GM03348 (cell line): ENCODE results near the gene EHMT1.
"Not testable (repeated sequence)": the region's sequence is repeated elsewhere in the genome, so short reads cannot be mapped to it uniquely, and the experiment has no call there.

Source experiments
- DNase-seq: peaks from one replicate; pipeline ENCODE4 v3.0.0; 2012; ENCODE audit warnings: low spot score

Gene EHMT1

DNA sequence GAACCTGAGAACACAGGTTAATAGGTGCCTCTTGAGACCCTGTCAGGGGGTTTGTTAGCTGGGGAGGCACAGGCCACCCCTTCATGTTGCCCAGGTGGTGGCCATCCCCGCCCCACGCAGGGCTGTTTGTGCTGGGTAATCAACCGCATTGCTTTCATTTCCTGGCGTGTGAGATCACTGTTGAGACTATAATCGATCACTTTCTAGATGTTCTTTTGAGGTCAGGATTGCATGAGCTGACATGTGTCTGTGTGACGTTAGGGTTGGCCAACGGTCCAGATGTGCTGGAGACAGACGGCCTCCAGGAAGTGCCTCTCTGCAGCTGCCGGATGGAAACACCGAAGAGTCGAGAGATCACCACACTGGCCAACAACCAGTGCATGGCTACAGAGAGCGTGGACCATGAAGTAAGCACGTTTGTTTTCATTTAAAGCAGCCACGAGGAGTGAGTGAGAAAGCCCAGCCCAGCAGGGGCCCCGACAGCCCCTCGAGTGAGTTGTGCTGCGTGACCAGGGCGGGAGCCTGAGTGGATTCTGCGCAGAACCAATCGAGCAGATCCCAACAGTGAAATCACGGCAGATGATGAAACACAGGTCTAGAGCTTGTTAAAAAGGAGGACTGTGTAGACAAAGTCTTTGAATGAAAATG lies 143.7 kb downstream of the EHMT1 start:
- DNase-seq, result no peak

DNA sequence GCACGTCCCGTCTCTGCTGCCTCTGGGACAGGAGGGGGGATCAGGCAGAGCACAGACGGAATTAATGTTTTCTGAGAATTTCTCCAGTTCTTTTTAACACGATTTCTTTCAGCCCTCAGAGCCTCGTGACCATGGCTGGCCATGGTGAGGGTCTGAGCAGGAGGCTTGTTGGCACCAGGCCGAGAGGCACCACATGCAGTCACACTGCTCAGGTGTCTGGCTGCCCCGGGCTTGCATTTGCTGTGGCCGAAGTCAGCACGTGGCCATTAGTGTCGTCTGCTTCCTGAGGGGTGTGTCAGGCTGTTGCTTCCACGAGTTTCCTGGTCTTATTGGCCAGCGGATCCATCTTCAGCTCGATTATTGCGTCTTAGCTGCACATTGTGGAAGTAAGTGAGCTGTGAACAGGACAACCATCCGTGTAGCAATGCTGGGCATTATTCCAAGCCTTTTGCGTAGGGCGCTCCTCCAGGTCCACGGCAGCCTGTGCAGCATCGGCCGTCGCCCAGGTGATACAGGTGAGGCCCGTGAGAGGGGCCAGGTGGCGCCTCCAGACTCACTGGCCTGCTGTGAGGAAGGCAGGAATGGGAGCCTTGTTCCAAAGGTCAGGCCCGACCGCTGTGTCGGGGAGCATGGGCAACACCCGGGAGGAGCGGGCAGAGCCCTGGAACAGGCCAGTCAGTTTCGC lies 144.6 kb downstream of the EHMT1 start:
- DNase-seq, result no peak

DNA sequence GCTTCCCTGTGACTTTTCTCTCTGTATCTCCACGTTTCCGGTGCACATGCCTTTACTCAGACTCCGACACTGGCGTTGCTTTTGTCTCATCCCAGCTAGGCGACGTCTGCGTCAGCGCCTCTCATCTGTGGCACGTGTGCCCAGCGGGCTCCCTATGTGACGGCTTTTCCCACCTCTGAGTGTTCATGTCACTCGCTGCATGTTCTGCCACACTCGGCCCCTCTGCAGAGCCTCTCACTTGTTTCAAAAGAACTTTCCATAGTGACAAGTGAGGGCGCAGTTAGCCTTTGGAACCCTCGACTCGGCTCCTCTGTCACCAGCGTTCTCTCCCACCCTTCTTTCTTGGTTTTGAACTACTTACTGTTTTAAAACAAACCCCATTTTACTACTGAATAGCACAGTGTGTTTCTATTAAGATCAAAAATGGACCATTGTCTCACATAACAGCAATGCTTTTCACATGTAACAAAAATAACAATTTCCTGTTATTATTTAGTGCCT lies 145.4 kb downstream of the EHMT1 start:
- no peak for DNase-seq

DNA sequence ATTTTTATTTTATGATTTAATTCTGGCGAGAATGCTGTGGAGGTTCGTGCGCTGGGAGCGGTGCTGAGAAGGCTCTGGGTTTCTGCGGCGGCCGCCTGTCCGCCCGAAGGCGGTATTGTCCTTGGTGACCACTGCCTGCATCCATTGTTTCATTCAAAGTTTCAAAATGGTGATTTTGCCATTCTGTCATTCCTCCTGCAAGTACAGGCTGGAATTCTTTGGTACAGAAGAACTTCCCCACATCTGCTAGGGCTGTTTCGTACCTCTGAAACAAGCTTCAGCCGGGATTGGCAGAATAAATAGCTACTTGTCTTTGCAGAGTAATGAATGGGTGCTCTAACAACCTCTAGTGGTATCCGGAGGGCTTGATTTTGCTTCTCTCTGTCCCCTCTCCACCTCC lies 146.2 kb downstream of the EHMT1 start:
- DNase-seq, result no peak

DNA sequence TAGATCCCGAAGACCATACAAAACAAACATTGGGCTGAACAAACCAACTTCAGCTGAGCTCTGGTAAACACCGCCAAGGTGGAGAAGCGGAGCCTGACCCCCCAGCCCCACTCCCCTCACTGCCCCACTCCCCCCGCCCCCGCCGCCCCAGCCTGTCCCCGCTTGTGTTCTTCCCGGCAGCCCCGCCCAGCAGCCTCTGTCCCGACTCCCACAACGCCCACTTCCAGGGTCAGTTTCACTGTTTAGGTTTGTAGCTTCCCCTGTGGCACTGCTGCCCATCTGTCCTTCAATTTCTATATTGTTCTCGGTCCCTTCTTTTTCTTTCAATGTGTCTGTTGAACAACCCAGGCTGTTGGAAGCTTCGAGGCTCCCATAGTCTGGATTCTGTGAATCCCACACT lies 146.7 kb downstream of the EHMT1 start:
- no peak for DNase-seq

DNA sequence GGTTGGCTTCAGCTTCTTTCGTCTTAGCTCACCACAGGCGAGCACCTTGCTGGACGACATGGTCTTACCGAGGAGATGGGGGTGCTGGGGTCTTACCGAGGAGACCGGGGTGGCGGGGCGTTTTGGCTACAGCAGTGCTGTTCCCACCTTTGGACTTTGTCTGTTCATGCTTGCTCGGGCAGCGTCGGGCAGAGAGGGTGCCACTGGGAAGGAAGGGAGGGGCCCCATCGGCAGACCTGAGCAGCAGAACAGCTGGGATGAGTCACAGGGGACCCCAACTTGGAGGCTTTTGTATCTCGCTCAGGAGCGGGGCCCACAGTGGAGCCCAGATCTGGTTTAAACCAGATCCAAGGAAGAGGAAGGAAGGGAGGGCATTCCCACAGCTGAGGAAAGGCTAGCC lies 152.8 kb downstream of the EHMT1 start:
- no peak for DNase-seq

DNA sequence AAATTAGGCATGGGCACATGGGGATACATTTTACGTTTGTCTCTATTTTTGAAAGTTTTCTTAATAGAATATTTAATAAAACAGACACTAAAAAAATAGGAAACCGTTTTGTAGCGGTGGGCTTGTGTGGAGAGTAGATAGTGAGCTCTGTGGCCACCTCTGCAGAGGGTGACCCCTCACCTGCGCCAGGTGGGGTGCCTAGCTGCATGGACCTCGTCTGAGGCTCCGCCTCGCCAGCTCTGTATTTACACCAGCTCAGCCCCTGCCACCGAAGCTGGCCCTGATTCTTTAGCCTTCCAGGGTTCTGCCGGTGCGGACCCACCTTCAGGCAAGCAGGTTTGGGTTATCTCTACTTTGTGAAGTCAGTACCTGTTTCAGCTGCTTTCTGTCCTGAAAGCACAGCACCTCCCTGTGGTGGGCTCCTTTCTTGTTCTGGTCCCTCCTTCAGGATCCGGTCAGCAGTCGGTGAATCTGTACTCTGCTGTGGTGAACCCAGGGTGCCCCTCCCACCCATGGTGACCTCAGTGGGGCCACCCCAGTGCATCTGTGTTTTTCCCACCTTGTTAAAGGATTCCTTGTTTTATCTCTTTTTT lies 153.6 kb downstream of the EHMT1 start:
- DNase-seq, result no peak

DNA sequence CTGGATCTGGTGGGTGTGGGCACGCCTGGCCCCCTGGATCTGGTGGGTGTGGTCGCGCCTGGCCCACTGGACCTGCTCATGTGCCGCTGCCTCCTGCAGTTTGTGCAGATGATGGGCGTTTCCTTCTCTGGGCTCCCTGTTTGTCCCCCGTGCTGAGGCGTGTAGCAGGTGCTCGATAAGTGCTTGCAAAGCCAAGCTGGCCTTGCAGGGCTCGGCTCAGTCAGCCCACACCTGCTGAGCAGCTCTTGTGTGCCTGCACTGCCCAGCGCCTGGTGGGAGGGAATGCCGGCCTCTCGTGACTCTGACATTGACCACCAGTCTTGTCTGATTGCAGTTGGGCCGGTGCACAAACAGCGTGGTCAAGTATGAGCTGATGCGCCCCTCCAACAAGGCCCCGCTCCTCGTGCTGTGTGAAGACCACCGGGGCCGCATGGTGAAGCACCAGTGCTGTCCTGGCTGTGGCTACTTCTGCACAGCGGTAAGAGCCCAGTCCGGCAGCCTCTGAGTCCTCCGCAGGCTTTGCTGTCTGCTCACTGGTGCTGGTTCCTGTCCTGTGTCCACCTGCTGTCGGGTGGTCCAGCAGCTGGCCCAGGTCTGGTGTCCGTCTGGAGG lies 156.1 kb downstream of the EHMT1 start:
- DNase-seq, result no peak

DNA sequence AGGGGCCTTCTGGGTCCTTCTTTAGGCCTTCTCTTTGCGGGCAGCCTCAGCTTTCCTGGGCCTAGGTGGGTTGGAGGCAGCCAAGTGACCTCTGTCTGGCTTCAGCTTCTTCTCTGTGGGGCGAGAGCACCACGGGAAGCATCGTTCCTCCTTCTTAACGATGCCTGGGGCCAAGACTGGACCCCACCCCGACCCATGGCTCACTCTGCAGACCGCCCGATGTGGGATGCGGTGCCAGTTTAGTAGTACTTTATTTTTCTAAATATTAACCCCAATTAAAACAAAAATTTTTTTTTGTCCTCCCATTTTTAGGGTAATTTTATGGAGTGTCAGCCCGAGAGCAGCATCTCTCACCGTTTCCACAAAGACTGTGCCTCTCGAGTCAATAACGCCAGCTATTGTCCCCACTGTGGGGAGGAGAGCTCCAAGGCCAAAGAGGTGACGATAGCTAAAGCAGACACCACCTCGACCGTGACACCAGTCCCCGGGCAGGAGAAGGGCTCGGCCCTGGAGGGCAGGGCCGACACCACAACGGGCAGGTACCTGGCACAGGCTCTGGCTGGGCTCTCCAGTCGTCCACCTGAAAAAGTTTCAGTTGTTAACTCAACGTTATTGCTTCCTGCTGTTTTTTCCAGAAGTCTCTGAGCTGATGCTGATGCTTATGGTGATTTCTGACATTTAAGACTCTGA lies 157.6 kb downstream of the EHMT1 start:
- no peak for DNase-seq

DNA sequence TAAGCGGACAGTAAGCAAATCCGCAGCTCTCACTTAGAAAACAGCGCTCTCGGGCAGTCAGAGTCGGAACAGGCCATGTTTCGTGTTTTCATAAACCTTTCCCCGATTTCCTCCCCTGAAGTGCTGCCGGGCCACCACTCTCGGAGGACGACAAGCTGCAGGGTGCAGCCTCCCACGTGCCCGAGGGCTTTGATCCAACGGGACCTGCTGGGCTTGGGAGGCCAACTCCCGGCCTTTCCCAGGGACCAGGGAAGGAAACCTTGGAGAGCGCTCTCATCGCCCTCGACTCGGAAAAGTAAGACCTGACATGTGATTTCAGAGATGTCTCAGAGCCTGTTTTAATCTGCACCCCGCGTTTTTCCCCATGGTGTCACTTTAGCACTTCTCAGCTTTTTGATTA lies 159.0 kb downstream of the EHMT1 start:
- DNase-seq, result no peak

DNA sequence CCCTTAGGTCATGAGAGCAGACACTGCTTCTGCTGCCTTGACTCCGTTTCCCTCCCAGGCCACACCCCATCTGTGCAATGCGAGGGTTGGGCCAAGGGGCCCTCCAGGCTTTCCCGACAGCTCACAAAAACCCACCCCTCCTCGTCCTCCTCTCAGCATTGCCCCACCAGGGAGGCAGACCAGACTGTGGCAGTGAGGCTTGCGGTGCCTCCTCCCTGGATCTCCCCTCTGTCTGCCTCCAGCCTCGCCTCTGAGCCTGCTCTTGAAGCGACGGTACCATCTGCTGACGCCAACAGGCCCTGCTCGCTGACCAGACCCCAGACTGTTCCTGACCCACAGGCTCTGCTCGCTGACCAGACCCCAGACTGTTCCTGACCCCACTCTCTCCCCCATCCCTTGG lies 159.5 kb downstream of the EHMT1 start:
- no peak for DNase-seq

DNA sequence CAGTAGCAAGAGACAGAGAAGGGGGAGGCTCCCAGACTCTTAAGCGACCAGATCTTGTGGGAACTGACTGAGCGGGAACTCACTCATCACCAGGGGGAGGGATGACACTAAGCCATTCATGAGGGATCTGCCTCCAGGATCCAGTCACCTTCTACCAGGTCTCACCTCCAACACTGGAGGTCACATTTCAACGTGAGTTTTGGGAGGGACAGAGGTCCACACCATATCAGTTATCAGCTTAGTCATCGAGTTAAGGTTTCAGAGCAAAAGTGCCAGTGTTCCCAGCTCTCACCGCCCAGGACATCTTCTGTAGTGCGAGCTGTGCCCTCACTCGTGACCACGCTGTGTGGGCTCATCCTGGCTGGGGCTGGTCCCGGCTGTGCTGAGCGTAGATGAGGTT lies 160.1 kb downstream of the EHMT1 start:
- DNase-seq, result no peak

DNA sequence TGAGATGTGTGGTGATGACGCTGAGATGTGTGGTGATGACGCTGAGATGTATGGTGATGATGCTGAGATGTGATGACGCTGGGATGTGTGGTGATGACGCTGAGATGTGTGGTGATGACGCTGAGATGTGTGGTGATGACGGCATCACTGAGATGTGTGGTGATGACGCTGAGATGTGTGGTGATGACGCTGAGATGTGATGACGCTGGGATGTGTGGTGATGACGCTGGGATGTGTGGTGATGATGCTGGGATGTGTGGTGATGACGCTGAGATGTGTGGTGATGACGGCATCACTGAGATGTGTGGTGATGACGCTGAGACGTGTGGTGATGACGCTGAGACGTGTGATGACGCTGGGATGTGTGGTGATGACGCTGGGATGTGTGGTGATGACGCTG lies 161.2 kb downstream of the EHMT1 start:
- DNase-seq, result not testable (repeated sequence)

DNA sequence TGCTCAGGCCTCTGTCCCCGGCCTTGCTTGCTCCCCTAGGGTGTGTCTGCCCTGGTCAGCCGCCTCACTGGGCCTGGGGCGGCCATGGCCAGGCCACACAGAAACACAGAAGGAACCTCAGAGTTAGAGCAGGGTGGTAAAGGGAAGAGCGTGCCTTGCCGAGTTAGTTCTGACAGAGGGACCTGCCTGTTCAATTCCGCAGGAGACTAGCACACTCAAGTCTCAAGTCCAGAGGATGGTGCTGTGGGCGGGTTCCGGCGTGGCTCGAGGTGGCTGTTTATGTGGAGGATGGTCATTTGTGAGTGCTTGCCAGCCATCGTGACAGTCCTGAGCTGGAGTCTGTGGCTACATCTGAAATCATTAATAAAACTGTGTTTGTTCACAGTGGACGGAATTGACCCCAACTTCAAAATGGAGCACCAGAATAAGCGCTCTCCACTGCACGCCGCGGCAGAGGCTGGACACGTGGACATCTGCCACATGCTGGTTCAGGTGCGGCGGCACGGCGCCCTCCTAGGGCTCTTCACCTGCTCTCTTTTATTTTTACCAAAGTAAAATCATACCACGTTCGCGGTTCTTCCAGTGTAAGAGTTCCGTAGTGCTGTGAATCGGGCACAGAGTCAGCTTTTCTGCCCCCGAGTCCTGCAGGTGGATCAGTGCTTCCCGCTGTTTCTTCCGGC lies 163.2 kb downstream of the EHMT1 start:
- no peak for DNase-seq

DNA sequence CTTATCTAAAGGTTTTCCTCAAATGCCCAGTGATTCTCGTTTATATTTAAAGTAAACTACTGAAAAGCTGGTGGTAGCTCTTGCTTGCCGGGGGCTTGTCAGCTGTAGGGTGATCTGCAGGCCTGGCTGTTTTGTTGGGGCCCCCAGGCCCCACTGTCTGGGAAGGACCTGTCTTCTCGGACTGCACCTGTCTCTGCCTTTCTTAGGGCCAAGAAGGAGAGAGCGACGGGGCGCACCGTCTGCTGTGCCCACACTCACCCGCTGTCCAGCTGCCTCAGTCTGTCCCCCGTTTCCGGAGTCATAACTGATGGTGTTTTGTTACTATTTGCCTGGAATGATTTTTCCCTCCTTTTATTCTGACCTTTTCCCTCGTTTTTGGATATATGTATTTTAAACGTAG lies 164.7 kb downstream of the EHMT1 start:
- DNase-seq, result no peak

DNA sequence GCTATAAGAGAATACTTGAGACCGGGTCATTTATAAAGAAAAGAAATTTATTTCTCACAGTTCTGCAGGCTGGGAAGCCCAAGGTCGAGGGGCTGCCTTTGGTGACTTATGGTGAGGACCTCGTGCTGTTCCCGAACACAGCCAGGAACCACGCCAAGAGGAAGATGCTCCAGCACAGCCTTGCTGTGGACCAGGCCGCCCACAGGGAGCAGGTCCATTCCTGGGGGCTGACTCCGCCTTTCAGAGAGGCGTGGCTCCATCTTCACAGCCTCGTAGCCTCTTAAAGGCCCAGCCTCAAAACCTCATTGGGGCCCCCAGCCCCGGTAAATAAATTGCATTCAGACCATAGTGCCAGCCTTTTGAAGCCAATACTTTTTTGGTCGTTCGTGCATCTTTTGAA lies 165.2 kb downstream of the EHMT1 start:
- no peak for DNase-seq

DNA sequence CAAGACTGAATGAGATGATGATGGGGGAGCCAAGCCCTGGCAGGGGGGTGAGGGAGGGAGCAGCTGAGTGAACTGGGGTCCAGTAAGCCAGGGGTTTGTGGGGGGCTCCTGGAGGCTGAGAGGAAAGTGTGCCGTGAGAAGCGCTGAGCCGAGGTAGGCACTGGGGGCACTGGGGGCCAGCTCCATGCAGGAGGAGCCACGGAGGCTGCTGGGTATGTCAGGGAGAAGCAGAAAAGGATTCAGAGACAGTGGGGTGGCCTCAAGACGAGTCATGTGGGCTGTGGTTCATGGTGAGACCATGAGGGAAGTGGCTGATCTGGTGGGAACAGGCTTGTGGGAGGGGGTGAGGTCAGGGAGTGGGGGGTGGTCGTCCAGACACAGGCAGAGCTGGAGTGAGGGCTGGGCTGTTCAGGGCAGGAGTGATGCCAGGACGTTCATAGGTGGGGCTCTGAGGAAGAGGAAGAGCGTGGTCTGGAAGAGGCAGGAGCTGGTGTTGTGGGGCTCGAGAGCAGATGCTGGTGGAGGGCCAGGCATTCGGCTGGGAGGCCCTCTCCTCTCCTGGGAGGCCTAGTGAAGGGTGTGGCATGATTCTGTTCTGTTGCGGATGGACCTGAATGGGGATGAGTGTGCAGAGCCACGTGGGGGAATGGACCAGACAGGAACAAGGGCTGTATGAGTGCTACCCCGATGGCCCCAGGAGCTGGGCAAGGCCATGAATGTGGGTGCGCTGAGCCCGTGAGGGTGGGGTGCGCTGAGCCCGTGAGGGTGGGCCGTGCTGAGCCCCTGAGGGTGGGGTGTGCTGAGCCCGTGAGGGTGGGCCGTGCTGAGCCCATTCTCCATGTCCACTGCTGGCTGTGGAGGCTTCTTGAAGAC lies 166.1 kb downstream of the EHMT1 start:
- no peak for DNase-seq

DNA sequence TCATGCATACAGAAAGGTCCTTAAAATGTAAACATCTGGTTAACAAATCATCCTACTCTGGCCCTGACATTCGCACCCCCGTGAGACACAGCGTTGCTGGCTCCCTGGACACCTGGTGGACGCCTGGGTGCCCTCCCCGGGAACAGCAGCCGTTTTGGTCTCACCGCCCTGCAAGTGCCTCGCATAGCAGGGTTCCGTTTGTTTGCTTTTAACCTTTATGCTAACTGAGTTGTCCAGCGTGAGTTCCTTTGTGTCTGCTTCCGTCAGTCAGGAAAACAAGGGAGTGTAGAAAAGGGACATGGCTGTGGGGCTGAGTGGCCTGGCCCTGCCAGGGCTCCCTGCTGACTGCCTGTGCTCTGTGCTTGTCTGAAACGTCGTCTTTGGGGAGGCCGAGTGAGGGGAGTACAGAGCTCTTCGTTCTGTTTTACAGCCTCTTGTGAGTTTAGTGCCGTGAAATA lies 166.9 kb downstream of the EHMT1 start:
- DNase-seq, result no peak

DNA sequence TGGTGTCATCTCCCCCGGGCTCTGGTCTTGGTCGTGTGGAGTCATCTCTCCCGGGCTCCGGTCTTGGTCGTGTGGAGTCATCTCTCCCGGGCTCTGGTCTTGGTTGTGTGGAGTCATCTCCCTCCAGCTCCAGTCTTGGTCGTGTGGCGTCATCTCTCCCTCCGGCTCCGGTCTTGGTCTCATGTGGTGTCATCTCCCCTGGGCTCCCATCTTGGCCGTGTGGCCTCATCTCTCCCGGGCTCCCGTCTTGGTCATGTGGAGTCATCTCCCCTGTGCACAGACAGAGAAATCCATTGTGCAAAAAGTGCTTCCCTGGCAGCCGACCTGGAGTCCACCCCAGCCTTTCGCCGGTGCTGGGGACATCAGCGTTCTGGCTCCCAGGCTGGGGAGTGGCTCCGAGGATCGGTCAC lies 167.7 kb downstream of the EHMT1 start:
- peak; percentile 60 for DNase-seq

DNA sequence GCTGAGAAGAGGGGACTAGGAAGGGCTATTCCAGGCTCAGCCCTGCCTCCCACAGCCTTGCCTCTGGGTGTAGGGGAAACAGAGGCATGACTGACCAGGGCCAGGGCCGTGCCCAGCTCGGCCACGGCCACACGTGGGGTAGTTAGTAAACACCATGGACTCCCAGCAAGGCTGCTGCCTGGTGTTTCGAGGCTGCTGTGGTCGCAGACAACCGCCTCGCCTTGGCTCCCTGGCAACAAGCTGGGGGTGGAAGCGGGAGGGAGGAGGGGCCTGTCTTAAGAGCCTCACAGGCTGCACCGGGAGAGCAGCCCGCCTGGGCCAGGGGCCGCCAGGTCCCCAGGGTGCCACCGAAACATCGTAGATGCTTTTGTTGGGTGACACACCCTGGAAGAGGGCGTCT lies 168.6 kb downstream of the EHMT1 start:
- DNase-seq, result no peak
